Spleen (tissue), 7 donors: ENCODE measurements around the gene RBM42.

Experiments used
- POLR2A ChIP-seq, 3 donors: fragments of 450-650 bp; IDR thresholded peaks; one replicate each; pipeline ENCODE4 v1.5.1; 2017; ENCODE audit warnings: antibody characterized with exemption in 3 of 3, mild to moderate bottlenecking in 1 of 3
- POLR2AphosphoS5 ChIP-seq, 3 donors: sonication (generic); formaldehyde crosslinking; IDR thresholded peaks; one replicate each; pipeline ENCODE4 v1.5.1; 2017; ENCODE audit warnings: antibody characterized with exemption in 3 of 3
- TF ChIP-seq, protein P1 (sequence below), 11 experiments: fragments of 200-600 bp in 7 of 11; fragments of 450-650 bp in 4 of 11; sonication (generic) in 4 of 11; IDR thresholded peaks in 8 of 11; conservative IDR thresholded peaks in 3 of 11; 1 replicate in 7 of 11; 2 replicates in 4 of 11; pipeline versions ENCODE4 v1.4.0 to v1.8.0; 2016 to 2021; ENCODE audit warnings: antibody characterized with exemption in 11 of 11, inconsistent platforms in 4 of 11, mild to moderate bottlenecking in 1 of 11
- donor health status: DM: no; HTN: no; CAD: no; lungs with moderate emphysema.
- donor health status: DM: no; HTN: no; CAD: no.
- donor health status: DM: no; HTN: no; CAD: no.

DNA sequence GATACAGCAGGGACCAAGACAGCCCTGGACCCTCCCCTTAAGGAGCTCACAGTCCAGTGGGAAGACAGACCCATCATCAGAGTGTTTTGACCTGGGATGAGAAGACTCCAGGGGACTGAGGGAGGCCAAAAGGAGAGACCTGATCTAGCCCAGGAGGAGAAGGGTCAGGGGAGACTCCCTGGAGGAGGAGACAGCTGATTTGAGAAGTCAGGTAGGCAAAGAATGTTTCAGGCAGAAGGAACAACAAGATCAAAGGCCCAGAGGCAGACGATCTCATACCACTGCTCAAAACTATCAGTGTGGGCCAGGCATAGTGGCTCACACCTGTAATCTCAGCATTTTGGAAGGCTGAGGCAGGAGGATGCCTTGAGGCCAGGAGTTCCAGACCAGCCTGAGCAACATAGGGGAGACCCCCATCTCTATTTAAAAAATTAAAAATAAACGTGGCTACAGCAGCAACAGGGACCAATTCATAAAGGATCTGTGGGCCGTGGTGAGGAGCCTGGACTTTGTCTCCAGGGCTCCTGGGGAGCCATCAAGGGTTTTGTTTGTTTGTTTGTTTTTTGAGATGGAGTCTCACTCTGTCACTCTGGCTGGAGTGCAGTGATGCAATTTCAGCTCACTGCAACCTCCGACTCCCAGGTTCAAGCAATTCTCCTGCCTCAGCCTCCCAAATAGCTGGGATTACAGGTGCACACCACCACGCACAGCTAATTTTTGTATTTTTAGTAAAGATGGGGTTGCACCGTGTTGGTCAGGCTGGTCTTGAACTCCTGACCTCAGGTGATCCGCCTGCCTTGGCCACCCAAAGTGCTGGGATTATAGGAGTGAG, 17.1 kb downstream of the RBM42 start:
- no peak for TF ChIP-seq POLR2AphosphoS5 (IDR thresholded peaks at IDR 0.05)
- TF ChIP-seq, protein P1, sequence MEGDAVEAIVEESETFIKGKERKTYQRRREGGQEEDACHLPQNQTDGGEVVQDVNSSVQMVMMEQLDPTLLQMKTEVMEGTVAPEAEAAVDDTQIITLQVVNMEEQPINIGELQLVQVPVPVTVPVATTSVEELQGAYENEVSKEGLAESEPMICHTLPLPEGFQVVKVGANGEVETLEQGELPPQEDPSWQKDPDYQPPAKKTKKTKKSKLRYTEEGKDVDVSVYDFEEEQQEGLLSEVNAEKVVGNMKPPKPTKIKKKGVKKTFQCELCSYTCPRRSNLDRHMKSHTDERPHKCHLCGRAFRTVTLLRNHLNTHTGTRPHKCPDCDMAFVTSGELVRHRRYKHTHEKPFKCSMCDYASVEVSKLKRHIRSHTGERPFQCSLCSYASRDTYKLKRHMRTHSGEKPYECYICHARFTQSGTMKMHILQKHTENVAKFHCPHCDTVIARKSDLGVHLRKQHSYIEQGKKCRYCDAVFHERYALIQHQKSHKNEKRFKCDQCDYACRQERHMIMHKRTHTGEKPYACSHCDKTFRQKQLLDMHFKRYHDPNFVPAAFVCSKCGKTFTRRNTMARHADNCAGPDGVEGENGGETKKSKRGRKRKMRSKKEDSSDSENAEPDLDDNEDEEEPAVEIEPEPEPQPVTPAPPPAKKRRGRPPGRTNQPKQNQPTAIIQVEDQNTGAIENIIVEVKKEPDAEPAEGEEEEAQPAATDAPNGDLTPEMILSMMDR (IDR thresholded peaks at IDR 0.05 in 8 of 11, conservative IDR thresholded peaks at IDR 0.05 in 3 of 11), result no peak
- no peak for TF ChIP-seq POLR2A (IDR thresholded peaks at IDR 0.05)
